Endodermal cell (in vitro differentiated cells): Measurements from ENCODE around the gene NOD2. TPM values are rescaled to one million over a fixed set of nuclear protein-coding genes. Genes with fewer than 3 reads are reported as not detected.

ENCODE experiments used
- DNase-seq: peaks from one replicate; pipeline ENCODE4 v3.0.0-alpha.2; 2017
- H3K27ac ChIP-seq: 2 replicates; pipeline ENCODE4 v1.5.1; 2013; ENCODE audit warnings: mild to moderate bottlenecking, low read depth, low read length, moderate library complexity
- H3K27me3 ChIP-seq: 2 replicates; pipeline ENCODE4 v1.6.1; 2013; ENCODE audit warnings: mild to moderate bottlenecking, low read length, moderate library complexity; ENCODE audit not compliant: insufficient read depth, control insufficient read depth, poor library complexity, severe bottlenecking
- H3K36me3 ChIP-seq: 2 replicates; pipeline ENCODE4 v1.7.0; 2013; ENCODE audit warnings: mild to moderate bottlenecking, low read length, moderate library complexity; ENCODE audit not compliant: control insufficient read depth, insufficient read depth
- H3K4me1 ChIP-seq: one replicate; pipeline ENCODE4 v1.7.0; 2013; ENCODE audit warnings: low read length; ENCODE audit not compliant: control insufficient read depth, insufficient read depth
- H3K4me3 ChIP-seq: 2 replicates; pipeline ENCODE4 v1.5.1; 2013; ENCODE audit warnings: mild to moderate bottlenecking, low read length, moderate library complexity
- H3K9ac ChIP-seq: 2 replicates; pipeline ENCODE4 v1.6.1; 2013; ENCODE audit warnings: mild to moderate bottlenecking, low read length, moderate library complexity; ENCODE audit not compliant: poor library complexity, severe bottlenecking; ENCODE audit errors: extremely low read depth
- H3K9me3 ChIP-seq: 2 replicates; pipeline ENCODE4 v1.6.1; 2013; ENCODE audit warnings: mild to moderate bottlenecking, low read length, moderate library complexity; ENCODE audit not compliant: control insufficient read depth
- H3K27ac Mint-ChIP-seq: 2 replicates; pipeline ENCODE4 v1.8.0; 2020; ENCODE audit warnings: mixed read lengths
- H3K27me3 Mint-ChIP-seq: 2 replicates; pipeline ENCODE4 v1.8.0; 2021; ENCODE audit warnings: mild to moderate bottlenecking, mixed read lengths; ENCODE audit not compliant: insufficient read depth
- H3K36me3 Mint-ChIP-seq: 2 replicates; pipeline ENCODE4 v1.8.0; 2020; ENCODE audit warnings: low read depth, mixed read lengths
- H3K4me1 Mint-ChIP-seq: 2 replicates; pipeline ENCODE4 v1.8.0; 2020; ENCODE audit warnings: mixed read lengths
- H3K4me3 Mint-ChIP-seq: 2 replicates; pipeline ENCODE4 v1.8.0; 2020; ENCODE audit warnings: mild to moderate bottlenecking, moderate library complexity, mixed read lengths
- H3K9me3 Mint-ChIP-seq: 2 replicates; pipeline ENCODE4 v1.8.0; 2020; ENCODE audit warnings: mild to moderate bottlenecking, mixed read lengths
- CTCF ChIP-seq: fragments of 200-600 bp; sonication (generic); conservative IDR thresholded peaks from 2 replicates; pipeline ENCODE4 v1.5.0; 2021; ENCODE audit warnings: antibody characterized with exemption, mild to moderate bottlenecking
- WGBS, 2 experiments: methylation state at CpG; one replicate each; pipeline versions ENCODE4 v1.1.5 to v1.1.7; 2013; ENCODE audit warnings: missing lambda C conversion rate in 2 of 2, mixed read lengths in 1 of 2; ENCODE audit not compliant: insufficient coverage in 1 of 2, insufficient read length in 1 of 2; 5-methylcytosine and 5-hydroxymethylcytosine counted together
- total RNA-seq, 2 donors: library from RNA; stranded (reverse); fragmentation: NEBNext Ultra II Directional in 1 of 2; extraction: Animal tissue kit (Norgen Biotek cat#: 25700) in 1 of 2; gene quantifications; 2 replicates in 1 of 2; 3 replicates in 1 of 2; pipeline ENCODE4 v1.2.1, GENCODE V29; 2021

The NOD2 gene
- total RNA-seq, 2 donors from 2014 or later = 0.33 to 0.42 TPM

GRCh38 chr16:50679676-50680555 lies 13.5 kb upstream of the NOD2 start:
- Histone ChIP-seq H3K9me3 (no peaks in the 10 kb centered on the region), H3K36me3 (no peaks in the 10 kb centered on the region), H3K9ac (no peak overlapping the region), H3K4me3 (no peak overlapping the region), H3K4me1 (no peaks in the 10 kb centered on the region), H3K27ac (no peak overlapping the region), H3K27me3 (no peaks in the 10 kb centered on the region)
- DNase-seq = no peak
- no peaks in the 10 kb centered on the region for H3K36me3 Mint-ChIP-seq
- TF ChIP-seq CTCF = no peak
- no peak overlapping the region for H3K4me3 Mint-ChIP-seq
- no peaks in the 10 kb centered on the region for H3K9me3 Mint-ChIP-seq
- peaks cover 3% of the 10 kb centered on the region for H3K27me3 Mint-ChIP-seq
- no peak overlapping the region for H3K27ac Mint-ChIP-seq
- H3K4me1 Mint-ChIP-seq = no peaks in the 10 kb centered on the region
- 90 to 97% methylated on average over 4 to 6 of the region's 6 CpGs for WGBS, 2 experiments

GRCh38 chr16:50680556-50680893 lies 12.9 kb upstream of the NOD2 start:
- no peaks in the 10 kb centered on the region for H3K36me3 ChIP-seq
- no peak overlapping the region for H3K9ac ChIP-seq
- H3K9me3 ChIP-seq = no peaks in the 10 kb centered on the region
- no peak overlapping the region for H3K4me3 ChIP-seq
- H3K27me3 ChIP-seq = no peaks in the 10 kb centered on the region
- Mint-ChIP-seq H3K36me3 (no peaks in the 10 kb centered on the region), H3K27me3 (peaks cover 3% of the 10 kb centered on the region), H3K4me3 (no peak overlapping the region), H3K4me1 (no peaks in the 10 kb centered on the region), H3K27ac (no peak overlapping the region), H3K9me3 (no peaks in the 10 kb centered on the region)
- no peaks in the 10 kb centered on the region for H3K4me1 ChIP-seq
- H3K27ac ChIP-seq = no peak overlapping the region
- no peak for DNase-seq
- 60 to 93% methylated on average over 1 to 3 of the region's 3 CpGs for WGBS, 2 experiments
- TF ChIP-seq CTCF = no peak

GRCh38 chr16:50681021-50681885 lies 12.2 kb upstream of the NOD2 start, which contains the start of gene SNX20:
Gene SNX20 (minus strand): TSS chr16:50681312. CDS start chr16:50677526, 3,786 bp downstream.
- Histone ChIP-seq H3K27me3 (no peaks in the 10 kb centered on the region), H3K9me3 (no peaks in the 10 kb centered on the region), H3K27ac (no peak within 1 kb of the TSS), H3K4me3 (no peak within 1 kb of the TSS), H3K4me1 (no peaks in the 10 kb centered on the region), H3K36me3 (no peaks in the 10 kb centered on the region), H3K9ac (no peak within 1 kb of the TSS)
- H3K9me3 Mint-ChIP-seq = no peaks in the 10 kb centered on the region
- H3K27me3 Mint-ChIP-seq = peaks cover 3% of the 10 kb centered on the region
- WGBS, 2 experiments = 91 to 92% methylated on average over 13 to 16 of the region's 16 CpGs
- TF ChIP-seq CTCF = no peak
- no peak within 1 kb of the TSS for H3K4me3 Mint-ChIP-seq
- no peaks in the 10 kb centered on the region for H3K4me1 Mint-ChIP-seq
- H3K36me3 Mint-ChIP-seq = no peaks in the 10 kb centered on the region
- DNase-seq = peak; percentile 32
- H3K27ac Mint-ChIP-seq = no peak within 1 kb of the TSS
